HEK293 (cell line): ENCODE measurements around the gene MAP3K7.

Experiments
- CTCF ChIA-PET: fragments of 350-600 bp; formaldehyde crosslinking; extraction: SDS; loops from one replicate; lab custom pipeline; 2021; ENCODE audit warnings: antibody characterized with exemption; lab: Yijun Ruan, JAX
- POLR2A ChIA-PET: fragments of 300-600 bp; formaldehyde crosslinking; extraction: SDS; loops from one replicate; lab custom pipeline; 2020; ENCODE audit warnings: antibody characterized with exemption, inconsistent platforms; lab: Yijun Ruan, JAX
- H3K27ac ChIP-seq: fragments of 200-500 bp; sonication (Bioruptor generic); 2 replicates; pipeline ENCODE4 v1.5.1; 2014; ENCODE audit warnings: low read depth, low read length, control low read depth, inconsistent platforms; ENCODE audit errors: extremely low read depth
- H3K36me3 ChIP-seq, 2 experiments: fragments of 200-500 bp in 1 of 2; sonication (Bioruptor generic) in 1 of 2; 1 replicate in 1 of 2; 2 replicates in 1 of 2; pipeline ENCODE4 v1.5.1; 2014 to 2017; ENCODE audit warnings: inconsistent platforms in 2 of 2, low read length in 2 of 2; ENCODE audit not compliant: control insufficient read depth in 2 of 2, insufficient read depth in 1 of 2
- H3K4me1 ChIP-seq: fragments of 200-500 bp; sonication (Bioruptor generic); 2 replicates; pipeline ENCODE4 v1.5.1; 2014; ENCODE audit warnings: mild to moderate bottlenecking, low read length, inconsistent platforms; ENCODE audit not compliant: control insufficient read depth, insufficient read depth
- H3K4me3 ChIP-seq: 2 replicates; pipeline ENCODE4 v1.5.1; 2011; ENCODE audit warnings: low read depth, mild to moderate bottlenecking, control low read depth, low read length, moderate library complexity
- H3K9me3 ChIP-seq: fragments of 200-500 bp; sonication (Bioruptor generic); 2 replicates; pipeline ENCODE4 v1.5.1; 2014; ENCODE audit warnings: low read depth, low read length, inconsistent platforms; ENCODE audit not compliant: control insufficient read depth, insufficient read depth
- ATF2 ChIP-seq: fragments of 450-650 bp; formaldehyde crosslinking; IDR thresholded peaks from 2 replicates; pipeline ENCODE4 v1.5.1; 2016; ENCODE audit warnings: missing biosample characterization, missing genetic modification characterization, low read depth
- KLF16 ChIP-seq: fragments of 450-650 bp; formaldehyde crosslinking; IDR thresholded peaks from 2 replicates; pipeline ENCODE4 v1.5.1; 2017; ENCODE audit warnings: missing biosample characterization, missing genetic modification characterization
- SALL2 ChIP-seq: fragments of 450-650 bp; formaldehyde crosslinking; IDR thresholded peaks from 2 replicates; pipeline ENCODE4 v1.5.0; 2017; ENCODE audit warnings: missing biosample characterization, mild to moderate bottlenecking, missing genetic modification characterization, borderline replicate concordance
- SP2 ChIP-seq: fragments of 450-650 bp; formaldehyde crosslinking; IDR thresholded peaks from 2 replicates; pipeline ENCODE4 v1.5.1; 2016; ENCODE audit warnings: missing biosample characterization, missing genetic modification characterization
- ZBTB8A ChIP-seq: fragments of 450-650 bp; formaldehyde crosslinking; IDR thresholded peaks from 2 replicates; pipeline ENCODE4 v1.5.1; 2016; ENCODE audit warnings: missing biosample characterization, missing genetic modification characterization
- ZFP3 ChIP-seq: fragments of 450-650 bp; formaldehyde crosslinking; IDR thresholded peaks from 2 replicates; pipeline ENCODE4 v1.5.1; 2016; ENCODE audit warnings: low read depth, missing biosample characterization, missing genetic modification characterization
- ZNF239 ChIP-seq: fragments of 450-650 bp; formaldehyde crosslinking; IDR thresholded peaks from 2 replicates; pipeline ENCODE4 v1.5.1; 2016; ENCODE audit warnings: missing biosample characterization, missing genetic modification characterization
- ZNF37A ChIP-seq: fragments of 450-650 bp; IDR thresholded peaks from 2 replicates; pipeline ENCODE4 v1.5.1; 2018; ENCODE audit warnings: missing biosample characterization, missing genetic modification characterization
- ZNF501 ChIP-seq: fragments of 450-650 bp; formaldehyde crosslinking; IDR thresholded peaks from 2 replicates; pipeline ENCODE4 v1.5.1; 2016; ENCODE audit warnings: missing biosample characterization, missing genetic modification characterization
- ZNF677 ChIP-seq: fragments of 450-650 bp; IDR thresholded peaks from 2 replicates; pipeline ENCODE4 v1.5.0; 2018; ENCODE audit warnings: missing biosample characterization, mild to moderate bottlenecking, missing genetic modification characterization, moderate library complexity
- TF ChIP-seq, protein P1 (sequence below): fragments of 450-650 bp; formaldehyde crosslinking; IDR thresholded peaks from 2 replicates; pipeline ENCODE4 v1.5.0; 2017; ENCODE audit warnings: missing biosample characterization, missing genetic modification characterization, borderline replicate concordance
- TF ChIP-seq, protein P2 (sequence below): fragments of 450-650 bp; formaldehyde crosslinking; IDR thresholded peaks from 2 replicates; pipeline ENCODE4 v1.5.1; 2016; ENCODE audit warnings: missing biosample characterization, missing genetic modification characterization

Gene MAP3K7

DNA sequence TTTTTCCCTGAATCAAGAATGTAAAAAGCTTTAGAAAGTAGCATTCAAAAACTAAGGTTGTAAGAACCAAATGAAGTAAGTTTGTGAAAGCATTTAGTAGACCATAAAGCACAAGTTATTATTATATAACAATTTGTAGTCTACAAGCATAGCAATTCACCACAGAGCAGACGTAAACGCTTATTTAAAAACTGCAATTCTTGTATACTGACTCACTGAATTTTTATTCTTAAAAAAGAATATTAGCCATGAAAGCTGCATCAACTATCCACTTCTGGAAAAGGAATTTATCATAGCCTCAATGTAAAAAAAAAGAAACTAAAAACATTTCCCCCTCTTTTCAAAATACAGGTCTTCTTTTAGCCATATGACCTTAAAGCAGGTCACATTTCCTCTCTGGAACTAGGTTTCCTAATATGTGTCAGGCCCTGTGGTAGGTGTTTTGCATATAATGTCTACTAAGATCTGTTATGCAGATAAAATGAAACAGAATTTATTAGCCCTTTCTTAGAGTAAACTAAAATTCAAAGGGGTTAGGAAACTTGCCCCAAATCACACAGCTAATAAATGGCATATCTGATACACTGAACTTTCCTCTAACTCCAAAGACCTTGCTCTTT lies 2.1 kb downstream of the MAP3K7 start (continued):
- TF ChIP-seq, protein P1, sequence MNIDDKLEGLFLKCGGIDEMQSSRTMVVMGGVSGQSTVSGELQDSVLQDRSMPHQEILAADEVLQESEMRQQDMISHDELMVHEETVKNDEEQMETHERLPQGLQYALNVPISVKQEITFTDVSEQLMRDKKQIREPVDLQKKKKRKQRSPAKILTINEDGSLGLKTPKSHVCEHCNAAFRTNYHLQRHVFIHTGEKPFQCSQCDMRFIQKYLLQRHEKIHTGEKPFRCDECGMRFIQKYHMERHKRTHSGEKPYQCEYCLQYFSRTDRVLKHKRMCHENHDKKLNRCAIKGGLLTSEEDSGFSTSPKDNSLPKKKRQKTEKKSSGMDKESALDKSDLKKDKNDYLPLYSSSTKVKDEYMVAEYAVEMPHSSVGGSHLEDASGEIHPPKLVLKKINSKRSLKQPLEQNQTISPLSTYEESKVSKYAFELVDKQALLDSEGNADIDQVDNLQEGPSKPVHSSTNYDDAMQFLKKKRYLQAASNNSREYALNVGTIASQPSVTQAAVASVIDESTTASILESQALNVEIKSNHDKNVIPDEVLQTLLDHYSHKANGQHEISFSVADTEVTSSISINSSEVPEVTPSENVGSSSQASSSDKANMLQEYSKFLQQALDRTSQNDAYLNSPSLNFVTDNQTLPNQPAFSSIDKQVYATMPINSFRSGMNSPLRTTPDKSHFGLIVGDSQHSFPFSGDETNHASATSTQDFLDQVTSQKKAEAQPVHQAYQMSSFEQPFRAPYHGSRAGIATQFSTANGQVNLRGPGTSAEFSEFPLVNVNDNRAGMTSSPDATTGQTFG (tag by site-specific recombination): no peak
- no peak for TF ChIP-seq KLF16 (tag by site-specific recombination)
- TF ChIP-seq ZNF239: no peak
- no peak for TF ChIP-seq ZNF37A (tag by site-specific recombination)

DNA sequence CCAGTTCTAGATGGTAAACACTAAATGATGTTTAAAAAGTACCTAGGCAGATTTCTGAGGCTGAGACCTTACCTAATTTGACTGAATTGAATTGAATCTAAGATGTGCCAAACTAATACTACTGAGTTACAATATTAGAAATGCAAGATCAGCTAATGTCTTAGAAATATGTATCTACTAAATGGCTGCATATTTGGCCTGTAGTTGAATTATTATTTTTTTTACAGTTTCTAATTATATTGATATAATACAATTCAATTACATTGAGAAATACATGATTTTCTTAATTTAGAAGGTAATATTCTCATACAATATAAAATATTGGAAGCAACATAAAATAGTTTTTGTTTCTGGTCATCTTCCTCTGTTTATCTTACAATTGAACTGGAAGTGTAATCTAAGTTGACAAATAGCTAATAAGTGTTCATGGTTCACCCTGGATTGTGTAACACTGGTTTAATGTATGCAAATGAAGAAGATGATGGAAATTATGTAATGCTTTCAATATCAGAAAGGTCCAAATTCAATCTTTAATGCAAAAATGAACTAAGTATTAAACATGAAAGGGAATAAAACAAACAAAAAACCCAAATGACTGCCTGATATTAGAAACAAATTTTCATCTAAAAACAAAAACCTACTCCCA lies 2.9 kb downstream of the MAP3K7 start:
- POLR2A ChIA-PET: interaction anchor here (0.8 kb wide), 1 partner anchor 8 kb away, joined by 4 read pairs; no protein-coding TSS in a partner anchor
- Histone ChIP-seq H3K9me3 (no peaks in the 10 kb centered on the region), H3K4me3 (no peak overlapping the region), H3K27ac (no peak overlapping the region), H3K4me1 (peaks cover 2% of the 10 kb centered on the region; the same call in 1 of the 2 replicates), H3K36me3 (no peaks in the 10 kb centered on the region)
- CTCF ChIA-PET: interaction anchor here (0.5 to 1.4 kb wide), 2 partner anchors 11 to 145 kb away, joined by 3 read pairs; no protein-coding TSS in a partner anchor
- TF ChIP-seq ATF2: 0 out of 2 replicates have a peak, but pooled peaks have one; percentile 10
- no peak for TF ChIP-seq ZNF501 (tag by site-specific recombination)

DNA sequence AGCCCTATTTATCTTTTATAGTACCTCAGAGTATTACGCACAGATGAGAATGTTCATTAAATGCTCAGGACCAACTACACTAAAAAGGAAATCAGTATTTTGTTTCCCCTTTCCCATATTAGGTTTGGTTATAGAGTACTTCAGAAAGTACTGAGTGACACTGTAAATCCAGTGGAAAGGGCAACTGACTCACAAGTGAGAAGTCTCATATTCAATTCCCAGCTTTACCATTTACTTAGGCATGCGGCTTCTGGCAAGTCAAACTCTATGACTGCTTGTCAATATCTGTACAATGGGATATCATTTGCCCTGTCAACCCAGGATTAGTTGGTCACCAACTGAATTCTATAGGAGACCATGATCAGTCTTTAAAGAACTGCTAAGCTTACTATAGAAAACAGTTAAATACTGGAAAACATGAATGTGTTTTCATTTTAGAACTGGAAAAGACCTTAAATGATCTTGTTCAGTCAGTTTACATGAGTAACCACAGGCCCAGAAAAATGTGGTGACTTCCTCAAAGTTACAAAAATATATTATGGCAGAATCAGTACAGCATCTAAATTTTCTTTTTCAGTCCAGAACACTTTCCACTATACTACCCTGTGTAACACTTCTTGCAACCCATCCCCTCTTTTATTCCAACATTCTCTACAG lies 3.6 kb downstream of the MAP3K7 start:
- H3K4me3 ChIP-seq: no peak overlapping the region
- H3K36me3 ChIP-seq: no peaks in the 10 kb centered on the region
- CTCF ChIA-PET: interaction anchor here (1.4 kb wide), 1 partner anchor 10 kb away, joined by 3 read pairs; no protein-coding TSS in a partner anchor
- H3K27ac ChIP-seq: no peak overlapping the region
- H3K9me3 ChIP-seq: no peaks in the 10 kb centered on the region
- TF ChIP-seq, protein P2, sequence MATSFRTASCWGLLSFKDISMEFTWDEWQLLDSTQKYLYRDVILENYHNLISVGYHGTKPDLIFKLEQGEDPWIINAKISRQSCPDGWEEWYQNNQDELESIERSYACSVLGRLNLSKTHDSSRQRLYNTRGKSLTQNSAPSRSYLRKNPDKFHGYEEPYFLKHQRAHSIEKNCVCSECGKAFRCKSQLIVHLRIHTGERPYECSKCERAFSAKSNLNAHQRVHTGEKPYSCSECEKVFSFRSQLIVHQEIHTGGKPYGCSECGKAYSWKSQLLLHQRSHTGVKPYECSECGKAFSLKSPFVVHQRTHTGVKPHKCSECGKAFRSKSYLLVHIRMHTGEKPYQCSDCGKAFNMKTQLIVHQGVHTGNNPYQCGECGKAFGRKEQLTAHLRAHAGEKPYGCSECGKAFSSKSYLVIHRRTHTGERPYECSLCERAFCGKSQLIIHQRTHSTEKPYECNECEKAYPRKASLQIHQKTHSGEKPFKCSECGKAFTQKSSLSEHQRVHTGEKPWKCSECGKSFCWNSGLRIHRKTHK (tag by site-specific recombination): no peak
- no peak for TF ChIP-seq ZFP3
- TF ChIP-seq SALL2 (tag by site-specific recombination): no peak
- TF ChIP-seq SP2 (tag by site-specific recombination): no peak
- POLR2A ChIA-PET: interaction anchor here (0.7 kb wide), 2 partner anchors 357 to 763 kb away, joined by 4 to 5 read pairs; partner anchors contain the start of gene MDN1
- peaks cover 2% of the 10 kb centered on the region; the same call in 1 of the 2 replicates for H3K4me1 ChIP-seq

DNA sequence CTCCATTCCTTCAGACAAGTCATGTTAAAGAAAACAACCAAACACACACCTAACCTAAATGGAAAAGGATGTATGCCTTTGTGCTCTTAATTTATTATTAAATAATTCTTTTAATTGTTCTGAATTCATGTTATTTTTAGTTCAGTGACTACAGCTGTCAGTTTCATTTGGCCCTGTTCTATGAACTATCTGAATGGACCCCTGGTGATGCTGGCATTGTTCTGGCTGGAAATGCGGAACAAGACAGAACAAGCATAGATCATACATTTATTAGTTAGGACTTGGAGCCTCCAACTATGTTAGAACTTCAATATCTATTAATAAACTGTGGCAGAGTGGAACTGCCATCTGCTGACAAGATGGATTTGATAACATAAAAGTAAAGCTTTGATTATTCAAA lies 5.7 kb downstream of the MAP3K7 start:
- ChIA-PET CTCF (interaction anchor here (0.5 kb wide), 1 partner anchor 9 kb away, joined by 3 read pairs; no protein-coding TSS in a partner anchor), POLR2A (no interaction called here)
- Histone ChIP-seq H3K36me3 (peaks cover 0 to 11% of the 10 kb centered on the region in 2 experiments; a peak in 1 of 3 replicates), H3K9me3 (no peaks in the 10 kb centered on the region), H3K4me3 (no peak overlapping the region), H3K27ac (no peak overlapping the region), H3K4me1 (peaks cover 2% of the 10 kb centered on the region; the same call in 1 of the 2 replicates)
- TF ChIP-seq ZNF677 (tag by site-specific recombination): no peak
- TF ChIP-seq ZBTB8A (tag by site-specific recombination): no peak
